ENCODE measurements around the gene BTRC. TPM values are rescaled to one million over a fixed set of nuclear protein-coding genes. Genes with fewer than 3 reads are reported as not detected.

Gene BTRC
- total RNA-seq, 1 donor from 2014 or later = 38.4 TPM

DNA sequence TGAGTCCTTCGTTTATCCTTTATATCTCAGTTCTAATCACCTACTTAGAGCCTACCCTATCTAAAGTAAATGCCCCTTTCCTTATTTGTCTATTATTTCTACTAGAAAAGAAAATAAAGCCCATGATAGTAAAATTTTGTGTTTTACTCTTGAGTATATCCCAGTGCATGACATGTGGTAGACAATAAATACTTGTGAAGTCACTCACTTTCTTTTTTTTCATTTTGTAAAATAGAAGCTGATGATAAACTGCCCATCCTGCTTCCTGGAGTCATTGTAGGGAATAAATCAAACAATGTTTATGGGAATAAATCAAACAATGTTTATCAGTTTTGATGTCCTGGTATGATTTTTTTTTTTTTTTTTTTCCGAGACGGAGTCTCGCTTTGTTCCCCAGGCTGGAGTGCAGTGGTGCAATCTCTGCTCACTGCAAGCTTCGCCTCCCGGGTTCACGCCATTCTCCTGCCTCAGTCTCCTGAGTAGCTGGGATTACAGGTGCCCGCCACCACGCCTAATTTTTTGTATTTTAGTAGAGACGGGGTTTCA, 36.1 kb downstream of the BTRC start:
- H3K4me1 Mint-ChIP-seq = peaks cover 11% of the 10 kb centered on the region
- no peaks in the 10 kb centered on the region for H3K9me3 Mint-ChIP-seq

GRCh38 chr10:101393378-101393777, 39.4 kb downstream of the BTRC start:
- H3K9me3 Mint-ChIP-seq = no peaks in the 10 kb centered on the region
- H3K27ac Mint-ChIP-seq = no peak overlapping the region
- no peaks in the 10 kb centered on the region for H3K27me3 Mint-ChIP-seq (ENCODE audit: low read depth)
- no peaks in the 10 kb centered on the region for H3K36me3 Mint-ChIP-seq
- peaks cover 5% of the 10 kb centered on the region for H3K4me1 Mint-ChIP-seq
- no peak overlapping the region for H3K4me3 Mint-ChIP-seq
- TF ChIP-seq, protein P1, sequence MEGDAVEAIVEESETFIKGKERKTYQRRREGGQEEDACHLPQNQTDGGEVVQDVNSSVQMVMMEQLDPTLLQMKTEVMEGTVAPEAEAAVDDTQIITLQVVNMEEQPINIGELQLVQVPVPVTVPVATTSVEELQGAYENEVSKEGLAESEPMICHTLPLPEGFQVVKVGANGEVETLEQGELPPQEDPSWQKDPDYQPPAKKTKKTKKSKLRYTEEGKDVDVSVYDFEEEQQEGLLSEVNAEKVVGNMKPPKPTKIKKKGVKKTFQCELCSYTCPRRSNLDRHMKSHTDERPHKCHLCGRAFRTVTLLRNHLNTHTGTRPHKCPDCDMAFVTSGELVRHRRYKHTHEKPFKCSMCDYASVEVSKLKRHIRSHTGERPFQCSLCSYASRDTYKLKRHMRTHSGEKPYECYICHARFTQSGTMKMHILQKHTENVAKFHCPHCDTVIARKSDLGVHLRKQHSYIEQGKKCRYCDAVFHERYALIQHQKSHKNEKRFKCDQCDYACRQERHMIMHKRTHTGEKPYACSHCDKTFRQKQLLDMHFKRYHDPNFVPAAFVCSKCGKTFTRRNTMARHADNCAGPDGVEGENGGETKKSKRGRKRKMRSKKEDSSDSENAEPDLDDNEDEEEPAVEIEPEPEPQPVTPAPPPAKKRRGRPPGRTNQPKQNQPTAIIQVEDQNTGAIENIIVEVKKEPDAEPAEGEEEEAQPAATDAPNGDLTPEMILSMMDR (IDR thresholded peaks at IDR 0.05; ENCODE audit: unreplicated experiment) = no peak
- no peak for DNase-seq (ENCODE audit: low spot score in 2 of 2, unreplicated experiment in 2 of 2)

More for the DNA sequence above, 36.1 kb downstream of the BTRC start:
- DNase-seq (ENCODE audit: low spot score in 2 of 2, unreplicated experiment in 2 of 2) = no peak
- Mint-ChIP-seq H3K36me3 (no peaks in the 10 kb centered on the region), H3K27ac (no peak overlapping the region), H3K4me3 (no peak overlapping the region), H3K27me3 (ENCODE audit: low read depth) (no peaks in the 10 kb centered on the region)
- TF ChIP-seq, protein P1 (IDR thresholded peaks at IDR 0.05; ENCODE audit: unreplicated experiment) = no peak

GRCh38 chr10:101394524-101395133, 40.7 kb downstream of the BTRC start:
- H3K27ac Mint-ChIP-seq = no peak overlapping the region
- no peak for DNase-seq (ENCODE audit: low spot score in 2 of 2, unreplicated experiment in 2 of 2)
- no peak overlapping the region for H3K4me3 Mint-ChIP-seq
- no peaks in the 10 kb centered on the region for H3K36me3 Mint-ChIP-seq
- TF ChIP-seq, protein P1 (IDR thresholded peaks at IDR 0.05; ENCODE audit: unreplicated experiment) = no peak
- peaks cover 5% of the 10 kb centered on the region for H3K4me1 Mint-ChIP-seq
- H3K9me3 Mint-ChIP-seq = no peaks in the 10 kb centered on the region
- no peaks in the 10 kb centered on the region for H3K27me3 Mint-ChIP-seq (ENCODE audit: low read depth)

- no peaks in the 10 kb centered on the region for H3K9me3 Mint-ChIP-seq
- H3K27me3 Mint-ChIP-seq (ENCODE audit: low read depth) = no peaks in the 10 kb centered on the region
- no peak for DNase-seq (ENCODE audit: low spot score in 2 of 2, unreplicated experiment in 2 of 2)
- H3K4me3 Mint-ChIP-seq = no peak overlapping the region
- no peaks in the 10 kb centered on the region for H3K36me3 Mint-ChIP-seq
- TF ChIP-seq, protein P1 (IDR thresholded peaks at IDR 0.05; ENCODE audit: unreplicated experiment) = no peak
- peaks cover 5% of the 10 kb centered on the region for H3K4me1 Mint-ChIP-seq
- H3K27ac Mint-ChIP-seq = no peak overlapping the region
These were observed 43.2 kb downstream of the BTRC start for GRCh38 chr10:101397140-101397539.

DNA sequence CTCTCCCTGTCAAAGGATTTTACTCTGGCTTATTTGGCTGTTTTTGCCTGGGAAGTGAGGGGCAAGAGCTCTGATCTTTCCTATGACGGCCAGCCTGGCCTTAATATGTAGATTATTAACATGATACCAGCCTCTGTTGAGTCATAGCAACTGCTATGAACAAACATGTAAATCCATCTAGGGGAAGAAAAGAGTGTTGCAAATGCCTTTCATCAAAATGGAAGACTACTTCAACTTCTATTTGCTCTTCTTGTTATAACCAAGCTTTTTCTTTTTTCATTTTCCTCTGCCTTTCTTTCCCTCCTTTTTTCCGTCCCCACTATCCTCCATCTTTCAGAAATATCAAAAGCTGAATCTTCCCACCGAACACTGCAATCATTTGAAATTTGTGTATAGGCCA, 46.6 kb downstream of the BTRC start:
- DNase-seq (ENCODE audit: low spot score in 2 of 2, unreplicated experiment in 2 of 2) = no peak
- Mint-ChIP-seq H3K4me3 (no peak overlapping the region), H3K9me3 (no peaks in the 10 kb centered on the region), H3K36me3 (no peaks in the 10 kb centered on the region), H3K27ac (no peak overlapping the region), H3K4me1 (no peaks in the 10 kb centered on the region), H3K27me3 (ENCODE audit: low read depth) (no peaks in the 10 kb centered on the region)
- TF ChIP-seq, protein P1 (IDR thresholded peaks at IDR 0.05; ENCODE audit: unreplicated experiment) = no peak

Measured in mesothelial cell of epicardium (in vitro differentiated cells).